Adipose tissue (tissue), 3 donors: ENCODE results near the gene MCU. TPM values are rescaled to one million over a fixed set of nuclear protein-coding genes. Genes with fewer than 3 reads are reported as not detected.
"Not testable (repeated sequence)": the region's sequence is repeated elsewhere in the genome, so short reads cannot be mapped to it uniquely, and the experiment has no call there.

Source experiments
- H3K27ac ChIP-seq: one replicate; pipeline ENCODE4 v1.5.1; 2013; ENCODE audit warnings: low read depth, low read length
- WGBS, 3 donors: extraction: QIAGEN DNeasy Blood & Tissue Kit; methylation state at CpG; one replicate each; pipeline ENCODE4 v1.1.7; 2013; 5-methylcytosine and 5-hydroxymethylcytosine counted together
- polyA plus RNA-seq, 3 donors: library from polyadenylated mRNA; stranded (reverse); fragments of 200-250 nt; gene quantifications; one replicate each; pipeline ENCODE4 v1.2.3, GENCODE V29; 2013
- donor health status: healthy with polysubstance abuse.
- donor health status: Bipolar disorder and iron deficiency.
- donor health status: healthy.

The MCU gene
- polyA plus RNA-seq, 3 donors: 8.2 to 13.2 (median 9.1) TPM

DNA sequence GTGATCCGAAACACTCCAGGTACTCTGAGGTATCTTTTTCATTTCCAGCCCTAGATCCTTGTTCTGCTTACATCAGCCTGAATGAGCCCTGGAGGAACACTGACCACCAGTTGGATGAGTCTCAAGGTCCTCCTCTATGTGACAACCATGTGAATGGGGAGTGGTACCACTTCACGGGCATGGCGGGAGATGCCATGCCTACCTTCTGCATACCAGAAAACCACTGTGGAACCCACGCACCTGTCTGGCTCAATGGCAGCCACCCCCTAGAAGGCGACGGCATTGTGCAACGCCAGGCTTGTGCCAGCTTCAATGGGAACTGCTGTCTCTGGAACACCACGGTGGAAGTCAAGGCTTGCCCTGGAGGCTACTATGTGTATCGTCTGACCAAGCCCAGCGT lies 206.7 kb downstream of the MCU start:
- 95 to 97% (median 96%) methylated on average over 10 of the region's 10 CpGs for WGBS, 3 donors
- no peak overlapping the region for H3K27ac ChIP-seq

DNA sequence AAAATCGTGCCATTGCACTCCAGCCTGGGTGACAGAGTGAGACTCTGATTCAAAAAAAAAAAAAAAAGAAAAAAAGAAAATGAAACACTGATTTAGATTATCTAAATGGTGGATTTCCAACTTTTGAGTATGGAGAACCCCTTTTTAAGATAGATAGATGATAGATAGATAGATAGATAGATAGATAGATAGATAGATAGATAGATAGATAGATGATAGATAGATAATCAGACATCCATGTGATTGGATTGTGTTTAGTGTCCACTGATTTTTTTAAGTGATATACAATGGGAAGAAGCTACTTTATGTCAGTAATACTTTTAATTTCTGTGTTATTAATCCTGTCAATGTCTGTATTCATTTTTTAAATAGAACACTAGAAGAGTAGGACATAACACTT lies 207.6 kb downstream of the MCU start:
- WGBS, 3 donors: 93 to 96% (median 94%) methylated on average over 1 of the region's 1 CpG
- H3K27ac ChIP-seq: no peak overlapping the region

DNA sequence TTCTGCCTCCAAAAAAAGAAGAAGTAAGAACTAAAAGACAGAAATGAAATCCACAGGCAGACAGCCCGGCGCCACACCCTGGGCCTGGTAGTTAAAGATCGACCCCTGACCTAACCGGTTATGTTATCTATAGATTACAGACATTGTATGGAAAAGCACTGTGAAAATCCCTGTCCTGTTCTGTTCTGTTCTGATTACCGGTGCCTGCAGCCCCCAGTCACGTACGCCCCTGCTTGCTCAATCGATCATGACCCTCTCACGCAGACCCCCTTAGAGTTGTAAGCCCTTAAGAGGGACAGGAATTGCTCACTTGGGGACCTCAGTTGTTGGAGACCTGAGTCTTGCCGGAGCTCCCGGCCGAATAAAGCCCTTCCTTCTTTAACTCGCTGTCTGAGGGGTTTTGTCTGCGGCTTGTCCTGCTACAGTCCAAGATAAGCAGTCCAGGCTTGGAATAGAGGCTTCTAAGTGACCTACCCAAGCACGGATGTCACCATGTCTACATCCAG lies 212.1 kb downstream of the MCU start:
- H3K27ac ChIP-seq: not testable (repeated sequence)
- 88 to 94% (median 91%) methylated on average over 15 of the region's 15 CpGs for WGBS, 3 donors

DNA sequence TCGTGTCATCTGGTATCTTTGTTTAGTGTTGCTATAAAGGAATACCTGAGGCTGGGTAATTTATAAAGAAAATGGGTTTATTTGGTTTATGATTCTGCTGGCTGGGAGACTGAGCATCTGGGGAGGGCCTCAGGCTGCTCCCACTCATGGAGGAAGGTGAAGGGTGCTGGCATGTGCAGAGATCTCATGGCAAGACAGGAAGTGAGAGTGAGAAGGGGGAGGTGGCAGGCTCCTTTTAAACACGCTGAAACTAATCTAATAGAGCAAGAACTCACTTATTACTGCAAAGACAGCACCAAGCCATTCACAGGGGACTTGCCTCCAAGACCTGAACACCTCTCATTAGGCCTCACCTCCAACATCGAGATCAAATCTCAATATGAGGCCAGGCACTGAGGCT lies 212.9 kb downstream of the MCU start:
- WGBS, 3 donors: 80 to 92% (median 84%) methylated on average over 3 of the region's 3 CpGs
- H3K27ac ChIP-seq: no peak overlapping the region

DNA sequence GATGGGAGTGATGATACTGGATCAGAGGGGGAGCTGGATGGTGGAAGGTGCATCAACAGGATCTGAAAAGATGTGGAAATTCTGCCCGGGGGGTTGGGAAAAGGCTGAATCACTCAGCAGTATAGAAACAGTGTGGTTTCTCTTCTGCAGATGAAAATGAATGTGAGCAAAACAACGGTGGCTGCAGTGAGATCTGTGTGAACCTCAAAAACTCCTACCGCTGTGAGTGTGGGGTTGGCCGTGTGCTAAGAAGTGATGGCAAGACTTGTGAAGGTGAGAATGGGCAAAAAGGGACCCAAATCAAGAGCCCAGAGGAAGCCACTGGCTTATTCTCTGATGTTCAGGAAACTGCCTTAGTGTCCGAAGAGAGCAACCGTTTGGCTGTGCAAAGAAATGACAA lies 214.5 kb downstream of the MCU start:
- no peak overlapping the region for H3K27ac ChIP-seq
- 84 to 90% (median 86%) methylated on average over 6 of the region's 6 CpGs for WGBS, 3 donors

DNA sequence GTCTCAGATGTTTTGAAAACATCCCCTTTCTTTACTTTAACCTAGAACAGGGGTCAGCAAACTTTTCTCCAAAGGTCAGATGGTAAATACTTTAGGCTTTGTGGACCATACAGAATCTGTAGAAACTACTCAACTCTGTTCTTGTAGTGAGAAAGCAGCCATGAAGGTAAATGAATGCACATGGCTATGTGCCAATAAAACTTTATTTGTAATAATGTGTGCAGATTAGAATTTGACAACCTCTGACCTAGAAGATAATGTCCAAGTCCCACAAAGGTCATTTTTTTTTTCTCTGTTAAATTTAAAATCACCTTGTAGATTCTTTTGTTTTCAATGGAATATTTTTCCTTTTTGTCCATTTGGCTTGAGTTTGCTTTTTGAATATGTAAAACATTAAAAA lies 218.8 kb downstream of the MCU start:
- H3K27ac ChIP-seq: no peak overlapping the region

DNA sequence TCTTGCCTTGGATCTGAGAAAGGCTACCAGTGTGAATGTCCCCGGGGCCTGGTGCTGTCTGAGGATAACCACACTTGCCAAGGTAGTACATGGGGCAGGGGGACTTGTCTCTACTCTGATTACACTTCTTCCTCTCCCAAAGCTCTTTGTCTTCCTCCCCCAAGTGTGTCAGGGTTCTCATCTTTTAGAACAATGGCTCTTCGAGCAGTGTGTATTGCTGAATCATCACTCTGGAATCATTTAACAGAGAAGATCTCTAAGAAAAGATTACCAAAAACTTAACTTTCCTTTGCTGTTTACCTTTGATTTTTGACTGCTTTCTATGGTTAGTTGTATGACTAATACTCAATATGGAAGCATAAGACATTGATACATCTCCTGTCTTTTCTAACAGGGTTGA lies 219.8 kb downstream of the MCU start:
- H3K27ac ChIP-seq: no peak overlapping the region
- WGBS, 3 donors: 89 to 96% (median 92%) methylated on average over 2 of the region's 2 CpGs

DNA sequence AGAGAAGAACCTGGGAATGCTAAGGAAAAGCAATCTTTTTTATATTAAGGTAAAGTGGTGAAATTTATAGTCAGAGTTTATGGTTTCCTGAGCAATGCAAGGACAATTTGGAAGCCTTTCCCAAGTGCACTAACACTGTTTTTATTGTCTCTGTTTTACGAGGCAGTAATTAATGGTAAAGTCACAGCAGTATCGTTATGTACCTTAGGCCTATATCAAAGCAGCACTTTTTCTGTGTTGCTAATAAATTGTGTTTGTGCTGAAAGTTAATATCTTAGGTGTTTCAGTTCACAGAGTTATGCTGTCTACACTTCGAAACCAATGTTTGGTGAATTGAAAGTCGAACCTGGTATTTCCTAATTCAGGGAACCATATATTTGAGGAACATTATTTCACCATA lies 220.8 kb downstream of the MCU start:
- 87 to 89% (median 88%) methylated on average over 4 of the region's 4 CpGs for WGBS, 3 donors
- no peak overlapping the region for H3K27ac ChIP-seq

DNA sequence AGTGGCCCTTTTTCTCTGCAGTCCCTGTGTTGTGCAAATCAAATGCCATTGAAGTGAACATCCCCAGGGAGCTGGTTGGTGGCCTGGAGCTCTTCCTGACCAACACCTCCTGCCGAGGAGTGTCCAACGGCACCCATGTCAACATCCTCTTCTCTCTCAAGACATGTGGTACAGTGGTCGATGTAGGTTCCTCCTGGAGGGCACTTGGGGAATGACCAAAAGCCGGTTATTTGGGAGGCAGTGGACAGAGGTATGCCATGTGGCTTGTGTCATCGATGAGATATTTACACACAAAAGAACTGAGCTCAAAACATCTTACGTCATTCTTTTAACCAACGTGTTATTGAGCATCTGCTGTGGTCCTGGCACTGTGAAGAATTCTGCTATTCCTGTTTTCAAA lies 221.3 kb downstream of the MCU start:
- 82 to 83% (median 83%) methylated on average over 7 of the region's 7 CpGs for WGBS, 3 donors
- no peak overlapping the region for H3K27ac ChIP-seq

DNA sequence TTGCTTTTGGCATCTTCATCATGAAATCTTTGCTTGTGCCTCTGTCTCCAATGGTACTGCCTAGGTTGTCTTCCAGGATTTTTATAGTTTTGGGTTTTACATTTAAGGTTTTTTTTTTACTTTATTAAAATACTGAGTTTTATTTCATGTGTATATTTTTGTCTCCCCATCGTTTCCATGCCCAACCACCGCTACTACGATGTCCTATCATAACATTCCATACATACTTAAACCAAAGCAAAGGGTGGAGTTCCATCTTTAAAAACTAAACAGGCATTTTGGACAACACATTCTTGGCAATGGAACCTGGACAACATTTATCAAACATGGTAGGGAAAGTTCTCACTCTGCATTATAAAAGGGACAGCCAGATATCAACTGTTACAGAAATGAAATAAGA lies 225.3 kb downstream of the MCU start:
- 53 to 74% (median 65%) methylated on average over 3 of the region's 3 CpGs for WGBS, 3 donors
- H3K27ac ChIP-seq: not testable (repeated sequence)

DNA sequence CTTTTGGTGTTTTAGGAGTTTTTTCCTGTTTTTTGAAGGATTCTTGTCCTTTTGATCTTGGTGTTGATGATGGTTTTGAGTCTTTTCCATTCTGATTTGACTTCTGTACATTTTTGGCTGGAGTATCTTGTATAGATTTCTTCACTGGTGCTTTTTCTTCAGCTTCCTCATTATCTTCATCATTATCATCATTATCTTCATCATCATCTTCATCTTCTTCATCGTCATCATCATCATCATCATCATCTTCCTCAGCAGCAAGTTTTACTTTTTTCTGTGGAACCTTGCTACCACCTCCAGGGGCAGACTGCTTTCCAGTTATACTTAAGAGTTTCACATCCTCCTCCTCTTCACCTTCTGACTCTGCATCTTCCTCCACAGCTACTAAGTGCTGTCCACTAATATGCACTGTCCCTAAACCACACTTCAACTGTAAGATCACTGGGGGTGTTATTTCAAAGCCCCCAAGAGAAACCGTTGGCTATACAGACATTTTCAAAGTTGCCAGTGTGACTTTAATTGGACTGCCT lies 225.9 kb downstream of the MCU start:
- H3K27ac ChIP-seq: not testable (repeated sequence)
- WGBS, 3 donors: 58 to 89% (median 89%) methylated on average over 2 of the region's 2 CpGs

DNA sequence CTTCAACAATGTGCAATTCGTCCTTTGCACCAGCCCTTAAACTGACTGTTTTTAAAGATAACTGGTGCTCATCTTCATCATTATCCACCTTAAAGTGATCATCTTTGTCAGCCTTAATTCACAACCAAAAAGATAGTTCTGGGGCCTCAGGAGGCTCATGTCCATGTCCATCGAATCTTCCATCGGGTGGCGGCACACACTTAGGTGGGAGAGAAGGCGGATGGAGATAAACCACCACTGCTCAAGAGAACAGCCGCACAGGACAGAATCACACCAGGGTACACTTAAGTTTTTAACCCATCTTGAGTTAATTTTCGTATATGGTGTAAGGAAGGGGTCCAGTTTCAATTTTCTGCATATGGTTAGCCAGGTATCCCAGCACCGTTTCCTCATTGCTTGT lies 226.4 kb downstream of the MCU start:
- WGBS, 3 donors: 86 to 94% (median 94%) methylated on average over 8 of the region's 8 CpGs
- H3K27ac ChIP-seq: no peak overlapping the region

DNA sequence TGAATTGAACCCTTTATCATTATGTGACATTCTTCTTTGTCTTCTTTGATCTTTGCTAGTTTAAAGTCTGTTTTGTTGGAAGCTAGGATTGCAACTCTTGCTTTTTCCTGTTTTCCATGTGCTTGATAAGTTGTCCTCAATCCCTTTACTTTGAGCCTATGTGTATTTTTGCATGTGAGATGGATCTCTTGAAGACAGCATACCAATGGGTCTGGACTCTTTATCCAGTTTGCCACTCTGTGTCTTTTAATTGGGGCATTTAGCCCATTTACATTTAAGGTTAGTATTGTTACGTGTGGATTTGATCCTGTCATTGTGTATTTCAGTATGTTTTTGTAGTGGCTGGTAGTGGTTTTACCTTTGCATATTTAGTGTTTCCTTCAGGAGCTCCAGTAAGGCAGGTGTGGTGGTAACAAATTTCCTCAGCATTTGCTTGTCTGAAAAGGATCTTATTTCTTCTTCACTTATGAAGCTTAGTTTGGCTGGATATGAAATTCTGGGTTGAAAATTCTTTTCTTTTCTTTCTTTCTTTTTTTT lies 229.3 kb downstream of the MCU start:
- H3K27ac ChIP-seq: not testable (repeated sequence)
- 83 to 97% (median 93%) methylated on average over 1 of the region's 1 CpG for WGBS, 3 donors

DNA sequence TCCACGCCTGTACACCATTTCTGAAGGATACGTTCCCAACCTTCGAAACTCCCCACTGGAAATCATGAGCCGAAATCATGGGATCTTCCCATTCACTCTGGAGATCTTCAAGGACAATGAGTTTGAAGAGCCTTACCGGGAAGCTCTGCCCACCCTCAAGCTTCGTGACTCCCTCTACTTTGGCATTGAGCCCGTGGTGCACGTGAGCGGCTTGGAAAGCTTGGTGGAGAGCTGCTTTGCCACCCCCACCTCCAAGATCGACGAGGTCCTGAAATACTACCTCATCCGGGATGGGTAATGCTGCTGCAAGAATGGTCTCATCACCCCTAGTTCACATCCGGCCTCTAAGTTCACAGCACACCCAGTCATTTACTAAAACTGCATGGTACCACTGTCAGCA lies 232.4 kb downstream of the MCU start:
- H3K27ac ChIP-seq: no peak overlapping the region
- WGBS, 3 donors: 94 to 95% (median 95%) methylated on average over 13 of the region's 13 CpGs

DNA sequence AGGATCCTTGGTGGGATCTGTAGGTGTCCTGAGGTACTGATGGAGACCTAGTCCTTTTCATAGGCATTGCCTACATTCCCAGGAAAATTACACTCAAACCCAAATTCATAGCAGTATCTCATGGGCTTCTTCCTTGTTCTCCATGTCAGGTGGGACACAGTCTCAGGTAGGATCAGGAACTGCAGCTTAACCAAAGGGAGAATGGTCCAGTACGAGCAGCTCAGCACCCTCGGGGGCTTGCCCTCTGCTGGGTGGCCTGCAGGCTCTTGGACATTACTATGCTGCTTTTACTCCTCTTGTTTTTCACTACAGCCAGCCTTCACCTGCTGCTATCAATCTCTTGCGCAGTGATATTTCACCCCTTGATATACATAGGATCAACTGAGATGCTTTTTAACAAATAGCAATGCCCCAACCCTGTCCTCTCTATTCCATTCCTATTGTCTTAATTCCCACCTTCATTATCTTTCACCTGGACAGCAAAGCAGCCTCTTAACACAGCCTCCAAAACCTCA lies 234.1 kb downstream of the MCU start:
- WGBS, 3 donors: 85 to 93% (median 88%) methylated on average over 3 of the region's 3 CpGs
- H3K27ac ChIP-seq: no peak overlapping the region

DNA sequence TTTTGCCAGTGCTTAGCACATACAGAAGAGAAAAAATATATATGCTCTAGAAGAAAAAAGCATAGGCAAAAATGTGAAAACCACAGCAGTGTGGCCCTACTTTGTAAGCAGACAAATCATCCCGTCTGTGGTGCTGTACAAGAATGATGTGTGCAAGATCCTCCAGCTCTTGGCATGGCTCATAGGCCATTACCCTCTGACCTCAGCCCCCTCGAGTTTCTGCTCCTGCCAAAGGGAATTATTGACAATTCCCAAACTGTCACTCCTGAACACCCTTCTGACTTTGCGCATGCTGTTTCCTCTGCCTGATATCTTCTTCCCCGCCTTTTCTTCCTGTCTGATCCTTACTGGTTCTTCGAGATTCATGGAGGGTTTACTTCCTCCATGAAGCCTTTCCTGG lies 235.5 kb downstream of the MCU start:
- WGBS, 3 donors: 61 to 72% (median 66%) methylated on average over 5 of the region's 5 CpGs
- H3K27ac ChIP-seq: no peak overlapping the region

DNA sequence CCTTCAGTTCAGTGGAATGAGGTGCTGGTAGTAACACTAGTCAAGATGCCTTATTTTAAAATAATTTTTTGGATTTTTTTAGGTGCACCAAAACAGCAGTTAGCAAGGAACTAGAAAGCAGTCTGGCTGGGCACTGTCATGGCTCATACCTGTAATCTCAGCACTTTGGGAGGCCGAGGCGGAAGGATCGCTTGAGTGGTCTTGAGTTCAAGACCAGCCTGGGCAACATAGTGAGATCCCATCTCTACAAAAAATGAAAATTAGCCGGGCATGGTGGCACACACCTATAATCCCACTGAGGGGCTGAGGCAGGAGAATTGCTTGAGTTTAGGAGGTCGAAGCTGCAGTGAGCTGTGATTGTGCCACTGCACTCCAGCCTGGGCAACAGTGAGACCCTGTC lies 236.9 kb downstream of the MCU start:
- no peak overlapping the region for H3K27ac ChIP-seq
- 88 to 96% (median 95%) methylated on average over 5 of the region's 5 CpGs for WGBS, 3 donors

DNA sequence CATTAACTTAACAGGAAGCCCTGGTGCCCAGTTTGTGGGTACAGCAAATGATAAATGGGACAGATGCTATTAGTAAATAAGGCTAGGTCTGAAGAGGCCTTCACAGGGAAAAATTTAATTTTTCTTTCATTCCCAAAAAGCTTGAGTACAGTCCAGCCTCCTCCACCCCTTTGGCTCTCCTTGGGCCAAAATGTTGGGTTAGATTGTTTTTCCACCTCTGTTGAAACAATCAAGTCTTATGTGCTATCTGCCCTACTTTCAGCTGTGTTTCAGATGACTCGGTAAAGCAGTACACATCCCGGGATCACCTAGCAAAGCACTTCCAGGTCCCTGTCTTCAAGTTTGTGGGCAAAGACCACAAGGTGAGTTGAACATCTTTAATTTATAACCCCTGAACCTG lies 238.3 kb downstream of the MCU start:
- 74 to 85% (median 82%) methylated on average over 2 of the region's 2 CpGs for WGBS, 3 donors
- no peak overlapping the region for H3K27ac ChIP-seq

DNA sequence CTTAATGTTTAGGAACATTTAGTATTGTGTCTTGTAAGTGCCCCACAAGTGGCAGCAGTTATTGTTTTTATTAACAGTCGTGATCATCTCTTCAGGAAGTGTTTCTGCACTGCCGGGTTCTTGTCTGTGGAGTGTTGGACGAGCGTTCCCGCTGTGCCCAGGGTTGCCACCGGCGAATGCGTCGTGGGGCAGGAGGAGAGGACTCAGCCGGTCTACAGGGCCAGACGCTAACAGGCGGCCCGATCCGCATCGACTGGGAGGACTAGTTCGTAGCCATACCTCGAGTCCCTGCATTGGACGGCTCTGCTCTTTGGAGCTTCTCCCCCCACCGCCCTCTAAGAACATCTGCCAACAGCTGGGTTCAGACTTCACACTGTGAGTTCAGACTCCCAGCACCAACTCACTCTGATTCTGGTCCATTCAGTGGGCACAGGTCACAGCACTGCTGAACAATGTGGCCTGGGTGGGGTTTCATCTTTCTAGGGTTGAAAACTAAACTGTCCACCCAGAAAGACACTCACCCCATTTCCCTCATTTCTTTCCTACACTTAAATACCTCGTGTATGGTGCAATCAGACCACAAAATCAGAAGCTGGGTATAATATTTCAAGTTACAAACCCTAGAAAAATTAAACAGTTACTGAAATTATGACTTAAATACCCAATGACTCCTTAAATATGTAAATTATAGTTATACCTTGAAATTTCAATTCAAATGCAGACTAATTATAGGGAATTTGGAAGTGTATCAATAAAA lies 240.5 kb downstream of the MCU start:
- WGBS, 3 donors: 89 to 91% (median 90%) methylated on average over 20 of the region's 20 CpGs
- no peak overlapping the region for H3K27ac ChIP-seq

DNA sequence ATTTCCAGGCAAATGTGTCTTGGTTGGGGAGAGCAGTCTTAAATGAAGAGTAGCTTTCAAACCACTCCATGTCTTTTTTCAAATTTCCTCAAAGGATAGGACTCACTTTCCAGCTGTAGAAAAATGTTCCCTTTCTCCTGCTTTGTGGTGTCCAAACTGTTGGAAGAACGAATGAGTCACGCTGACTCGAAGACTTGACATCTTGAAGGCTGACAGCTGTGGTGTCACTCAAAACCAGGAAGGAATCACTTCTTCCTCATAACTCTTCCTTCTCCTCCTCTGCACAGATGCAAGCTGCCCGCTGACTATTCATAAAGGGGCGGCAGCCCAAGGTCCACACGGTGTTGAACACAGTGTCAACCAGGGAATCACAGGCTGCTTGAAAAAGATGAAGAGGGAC lies 243.4 kb downstream of the MCU start:
- 87 to 89% (median 89%) methylated on average over 6 of the region's 6 CpGs for WGBS, 3 donors
- H3K27ac ChIP-seq: no peak overlapping the region
